Kidney epithelial cell (primary cell): ENCODE measurements around the gene C1QTNF12. TPM values are rescaled to one million over a fixed set of nuclear protein-coding genes. Genes with fewer than 3 reads are reported as not detected.

Experiments
- DNase-seq: peaks from one replicate; pipeline ENCODE4 v3.0.0-alpha.2; 2010; ENCODE audit warnings: low read depth
- H3K27me3 ChIP-seq: 2 replicates; pipeline ENCODE4 v1.6.0; 2011; ENCODE audit warnings: low read length; ENCODE audit not compliant: control insufficient read depth, insufficient read depth
- H3K36me3 ChIP-seq: 2 replicates; pipeline ENCODE4 v1.5.1; 2011; ENCODE audit warnings: low read length; ENCODE audit not compliant: control insufficient read depth, insufficient read depth
- H3K4me3 ChIP-seq: 2 replicates; pipeline ENCODE4 v1.5.1; 2011; ENCODE audit warnings: low read depth, mild to moderate bottlenecking, control low read depth, low read length
- total RNA-seq: library from RNA; depleted of rRNA; stranded (reverse); fragments of >200 nt; gene quantifications from 2 replicates; pipeline ENCODE4 v1.2.3, GENCODE V29; 2015
- TF ChIP-seq, protein P1 (sequence below): IDR thresholded peaks from 2 replicates; pipeline ENCODE4 v1.5.1; 2011; ENCODE audit warnings: mild to moderate bottlenecking, moderate library complexity, low read length, control low read depth, inconsistent platforms; ENCODE audit not compliant: insufficient read depth, poor library complexity, severe bottlenecking

The C1QTNF12 gene
- total RNA-seq, 1 donor from 2014 or later: 0.88 TPM

GRCh38 chr1:1227386-1227785 lies 19.1 kb downstream of the C1QTNF12 start:
- Histone ChIP-seq H3K27me3 (no peaks in the 10 kb centered on the region), H3K36me3 (peaks cover 4% of the 10 kb centered on the region), H3K4me3 (no peak overlapping the region)
- TF ChIP-seq, protein P1, sequence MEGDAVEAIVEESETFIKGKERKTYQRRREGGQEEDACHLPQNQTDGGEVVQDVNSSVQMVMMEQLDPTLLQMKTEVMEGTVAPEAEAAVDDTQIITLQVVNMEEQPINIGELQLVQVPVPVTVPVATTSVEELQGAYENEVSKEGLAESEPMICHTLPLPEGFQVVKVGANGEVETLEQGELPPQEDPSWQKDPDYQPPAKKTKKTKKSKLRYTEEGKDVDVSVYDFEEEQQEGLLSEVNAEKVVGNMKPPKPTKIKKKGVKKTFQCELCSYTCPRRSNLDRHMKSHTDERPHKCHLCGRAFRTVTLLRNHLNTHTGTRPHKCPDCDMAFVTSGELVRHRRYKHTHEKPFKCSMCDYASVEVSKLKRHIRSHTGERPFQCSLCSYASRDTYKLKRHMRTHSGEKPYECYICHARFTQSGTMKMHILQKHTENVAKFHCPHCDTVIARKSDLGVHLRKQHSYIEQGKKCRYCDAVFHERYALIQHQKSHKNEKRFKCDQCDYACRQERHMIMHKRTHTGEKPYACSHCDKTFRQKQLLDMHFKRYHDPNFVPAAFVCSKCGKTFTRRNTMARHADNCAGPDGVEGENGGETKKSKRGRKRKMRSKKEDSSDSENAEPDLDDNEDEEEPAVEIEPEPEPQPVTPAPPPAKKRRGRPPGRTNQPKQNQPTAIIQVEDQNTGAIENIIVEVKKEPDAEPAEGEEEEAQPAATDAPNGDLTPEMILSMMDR: no peak
- no peak for DNase-seq

GRCh38 chr1:1226566-1227362 lies 19.8 kb downstream of the C1QTNF12 start:
- Histone ChIP-seq H3K36me3 (peaks cover 4% of the 10 kb centered on the region), H3K27me3 (no peaks in the 10 kb centered on the region), H3K4me3 (no peak overlapping the region)
- no peak for DNase-seq
- TF ChIP-seq, protein P1: no peak

- Histone ChIP-seq H3K27me3 (no peaks in the 10 kb centered on the region), H3K4me3 (no peak overlapping the region), H3K36me3 (peaks cover 4% of the 10 kb centered on the region)
- TF ChIP-seq, protein P1: no peak
- DNase-seq: no peak
These were observed 20.6 kb downstream of the C1QTNF12 start for GRCh38 chr1:1225913-1226312.

DNA sequence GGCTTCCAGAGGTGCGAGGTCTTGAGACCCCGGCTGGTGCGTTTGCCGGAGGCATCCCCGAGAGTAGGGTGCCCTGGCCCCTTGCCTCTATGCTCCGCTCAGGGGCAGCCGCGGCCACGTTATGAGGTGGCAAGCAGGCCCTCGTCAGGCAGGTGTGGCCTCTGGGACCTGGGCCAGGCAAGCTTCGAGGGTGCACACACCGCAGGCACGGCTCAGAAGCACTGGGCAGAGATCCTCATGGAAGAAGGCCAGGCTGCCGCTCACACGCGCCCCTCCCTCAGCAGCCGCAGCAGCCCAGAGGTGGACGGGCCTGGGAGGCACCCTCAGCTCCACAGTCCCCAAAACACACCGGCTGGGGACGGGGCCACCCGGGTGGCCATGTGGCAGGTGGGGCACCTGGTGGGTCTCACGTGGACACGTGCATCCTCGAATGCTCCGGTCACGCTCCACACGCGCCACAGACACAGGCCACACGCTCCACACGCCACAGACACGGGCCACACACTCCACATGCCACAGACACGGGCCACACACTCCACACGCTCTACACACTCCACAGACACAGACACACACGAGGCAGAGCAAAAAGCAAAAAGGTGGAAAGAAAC lies 21.2 kb downstream of the C1QTNF12 start:
- DNase-seq: no peak
- TF ChIP-seq, protein P1: no peak
- Histone ChIP-seq H3K36me3 (peaks cover 4% of the 10 kb centered on the region), H3K27me3 (no peaks in the 10 kb centered on the region), H3K4me3 (no peak overlapping the region)

- H3K27me3 ChIP-seq: no peaks in the 10 kb centered on the region
- H3K4me3 ChIP-seq: no peak overlapping the region
- DNase-seq: no peak
- TF ChIP-seq, protein P1: no peak
- H3K36me3 ChIP-seq: peaks cover 4% of the 10 kb centered on the region
These were observed 22.6 kb downstream of the C1QTNF12 start for GRCh38 chr1:1223891-1224290.

DNA sequence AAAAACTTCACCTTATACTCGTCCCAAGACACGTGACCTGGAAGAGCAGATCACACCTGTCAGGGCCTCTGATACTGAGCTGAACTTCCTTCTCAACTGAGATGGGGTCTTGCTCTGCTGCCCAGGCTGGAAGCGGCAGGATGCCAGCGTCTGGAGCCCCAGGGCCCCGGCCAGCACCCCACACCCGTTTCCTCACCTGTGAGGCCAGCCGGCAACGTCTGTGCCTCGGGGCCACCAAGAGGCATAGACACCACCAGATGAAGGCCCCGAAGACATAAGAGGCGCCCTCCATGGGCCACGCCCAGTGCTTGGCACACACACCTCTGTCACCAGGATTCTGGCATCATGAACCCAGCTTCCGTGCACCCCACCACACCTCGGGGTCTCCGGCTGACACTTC lies 23.2 kb downstream of the C1QTNF12 start:
- DNase-seq: no peak
- Histone ChIP-seq H3K4me3 (no peak overlapping the region), H3K27me3 (no peaks in the 10 kb centered on the region), H3K36me3 (peaks cover 4% of the 10 kb centered on the region)
- TF ChIP-seq, protein P1: no peak
